Activated CD4-positive, alpha-beta memory T cell treated with anti-CD3 and anti-CD28 coated beads for 36 hours (primary cell): ENCODE measurements around the gene ARF1. TPM values are rescaled to one million over a fixed set of nuclear protein-coding genes. Genes with fewer than 3 reads are reported as not detected.

Source experiments
- CTCF ChIA-PET: fragments of 350-600 bp; sonication (Branson Sonifier 250); formaldehyde crosslinking; loops from one replicate; lab custom pipeline; 2021; ENCODE audit warnings: antibody characterized with exemption, inconsistent platforms; lab: Charles Lee
- POLR2A ChIA-PET: fragments of 350-600 bp; sonication (Branson Sonifier 250); formaldehyde crosslinking; loops from one replicate; lab custom pipeline; 2021; ENCODE audit warnings: antibody characterized with exemption; lab: Charles Lee
- DNase-seq: peaks from one replicate; pipeline ENCODE4 v3.0.0-alpha.2; 2020
- H3K27ac Mint-ChIP-seq: one replicate; pipeline ENCODE4 v1.8.0; 2021; ENCODE audit warnings: mixed read lengths
- H3K27me3 Mint-ChIP-seq: one replicate; pipeline ENCODE4 v1.8.0; 2021; ENCODE audit warnings: mixed read lengths
- H3K36me3 Mint-ChIP-seq: one replicate; pipeline ENCODE4 v1.8.0; 2021; ENCODE audit warnings: mixed read lengths
- H3K4me1 Mint-ChIP-seq: one replicate; pipeline ENCODE4 v1.8.0; 2021; ENCODE audit warnings: low read depth, mixed read lengths
- H3K4me3 Mint-ChIP-seq: one replicate; pipeline ENCODE4 v1.8.0; 2021; ENCODE audit warnings: mild to moderate bottlenecking, mixed read lengths
- H3K9me3 Mint-ChIP-seq: one replicate; pipeline ENCODE4 v1.8.0; 2021; ENCODE audit warnings: mixed read lengths
- intact Hi-C: fragments of 100-400 bp; cut with micrococcal nuclease; formaldehyde crosslinking; loops from one replicate; pipeline ENCODE4 v1.15.1; 2023
- total RNA-seq, 2 experiments: library from RNA; stranded (reverse); gene quantifications; one replicate each; pipeline ENCODE4 v1.2.3, GENCODE V29; 2021

Gene ARF1
- total RNA-seq, 2 experiments from 2014 or later, result 346 to 355 TPM

- H3K9me3 Mint-ChIP-seq, result no peaks in the 10 kb centered on the region
- POLR2A ChIA-PET, result no interaction called here
- intact Hi-C loops, result no loop called here
- H3K36me3 Mint-ChIP-seq, result no peaks in the 10 kb centered on the region
- peaks cover 21% of the 10 kb centered on the region for H3K27me3 Mint-ChIP-seq
- DNase-seq, result no peak
- H3K4me1 Mint-ChIP-seq, result peaks cover 5% of the 10 kb centered on the region
- CTCF ChIA-PET, result interaction anchor here (1.0 kb wide), 1 partner anchor 523 kb away, joined by 3 read pairs; no protein-coding TSS in a partner anchor
- H3K4me3 Mint-ChIP-seq, result no peak overlapping the region
- no peak overlapping the region for H3K27ac Mint-ChIP-seq
These were observed 16.8 kb upstream of the ARF1 start for GRCh38 chr1:228065543-228066347.

- H3K4me3 Mint-ChIP-seq, result no peak overlapping the region
- ChIA-PET POLR2A (interaction anchor here (1.2 kb wide), 1 partner anchor 15 kb away, joined by 3 read pairs; no protein-coding TSS in a partner anchor), CTCF (interaction anchor here (1.0 kb wide), 1 partner anchor 524 kb away, joined by 3 read pairs; no protein-coding TSS in a partner anchor)
- no peaks in the 10 kb centered on the region for H3K36me3 Mint-ChIP-seq
- no peaks in the 10 kb centered on the region for H3K4me1 Mint-ChIP-seq
- H3K27me3 Mint-ChIP-seq, result peaks cover 15% of the 10 kb centered on the region
- no peak overlapping the region for H3K27ac Mint-ChIP-seq
- H3K9me3 Mint-ChIP-seq, result no peaks in the 10 kb centered on the region
- DNase-seq, result peak; percentile 4
- intact Hi-C loops, result no loop called here
These were observed 16.1 kb upstream of the ARF1 start for GRCh38 chr1:228066416-228066815.

- H3K4me3 Mint-ChIP-seq, result no peak overlapping the region
- no peaks in the 10 kb centered on the region for H3K9me3 Mint-ChIP-seq
- peaks cover 13% of the 10 kb centered on the region for H3K27me3 Mint-ChIP-seq
- no peaks in the 10 kb centered on the region for H3K36me3 Mint-ChIP-seq
- POLR2A ChIA-PET, result interaction anchor here (1.2 kb wide), 1 partner anchor 14 kb away, joined by 3 read pairs; no protein-coding TSS in a partner anchor
- intact Hi-C loops, result no loop called here
- CTCF ChIA-PET, result interaction anchor here (1.0 kb wide), 1 partner anchor 524 kb away, joined by 3 read pairs; no protein-coding TSS in a partner anchor
- DNase-seq, result peak; percentile 4
- H3K27ac Mint-ChIP-seq, result no peak overlapping the region
- H3K4me1 Mint-ChIP-seq, result no peaks in the 10 kb centered on the region
These were observed 15.4 kb upstream of the ARF1 start for GRCh38 chr1:228066891-228067654.

- CTCF ChIA-PET, result no interaction called here
- H3K36me3 Mint-ChIP-seq, result no peaks in the 10 kb centered on the region
- intact Hi-C loops, result no loop called here
These were observed 14.1 kb upstream of the ARF1 start for GRCh38 chr1:228068359-228068758.

DNA sequence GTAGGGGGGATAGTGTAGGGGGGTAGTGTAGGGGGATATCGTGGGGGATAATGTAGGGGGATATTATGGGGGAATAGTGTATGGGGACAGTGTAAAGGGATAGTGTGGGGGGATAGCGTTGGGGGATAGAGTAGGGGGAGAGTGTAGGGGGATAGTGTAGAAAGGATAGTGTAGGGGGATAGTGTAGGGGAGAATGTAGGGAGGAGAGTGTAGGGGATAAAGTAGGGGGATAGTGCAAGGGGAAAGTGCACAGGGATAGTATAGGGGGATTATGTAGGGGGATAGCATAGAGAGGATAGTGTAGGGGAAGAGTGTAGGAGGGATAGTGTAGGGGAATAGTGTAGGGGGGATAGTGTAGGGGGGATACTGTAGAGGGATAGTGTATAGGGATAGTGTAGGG lies 12.3 kb upstream of the ARF1 start:
- no peak for DNase-seq
- no peaks in the 10 kb centered on the region for H3K36me3 Mint-ChIP-seq
- ChIA-PET CTCF (no interaction called here), POLR2A (no interaction called here)
- H3K4me3 Mint-ChIP-seq, result no peak overlapping the region
- H3K9me3 Mint-ChIP-seq, result no peaks in the 10 kb centered on the region
- intact Hi-C loops, result loop anchor here (5.0 kb wide), 1 partner anchor 68 kb away; no protein-coding TSS in a partner anchor
- no peak overlapping the region for H3K27ac Mint-ChIP-seq
- peaks cover 8% of the 10 kb centered on the region for H3K27me3 Mint-ChIP-seq
- no peaks in the 10 kb centered on the region for H3K4me1 Mint-ChIP-seq

More at GRCh38 chr1:228068359-228068758, 14.1 kb upstream of the ARF1 start:
- no peak for DNase-seq
- POLR2A ChIA-PET, result no interaction called here
- no peaks in the 10 kb centered on the region for H3K4me1 Mint-ChIP-seq
- H3K27ac Mint-ChIP-seq, result no peak overlapping the region
- H3K4me3 Mint-ChIP-seq, result no peak overlapping the region
- no peaks in the 10 kb centered on the region for H3K9me3 Mint-ChIP-seq
- H3K27me3 Mint-ChIP-seq, result peaks cover 10% of the 10 kb centered on the region

DNA sequence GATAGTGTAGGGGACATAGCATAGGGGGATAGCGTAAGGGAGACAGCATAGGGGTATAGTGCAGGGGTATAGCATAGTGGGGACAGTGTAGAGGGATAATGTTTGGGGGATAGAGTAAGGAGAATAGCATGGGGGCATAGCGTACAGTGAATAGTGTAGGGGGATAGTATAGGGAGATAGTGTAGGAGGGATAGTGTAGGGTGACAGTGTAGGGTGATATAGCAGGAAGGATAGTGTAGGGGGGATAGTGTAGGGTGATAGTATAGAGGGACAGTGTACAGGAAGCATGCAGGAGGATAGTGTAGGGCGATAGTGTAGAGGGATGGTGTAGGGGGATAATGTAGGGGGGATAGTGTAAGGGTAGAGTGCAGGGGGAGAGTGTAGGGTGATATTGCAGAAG lies 11.7 kb upstream of the ARF1 start:
- H3K27ac Mint-ChIP-seq, result no peak overlapping the region
- H3K4me3 Mint-ChIP-seq, result no peak overlapping the region
- H3K36me3 Mint-ChIP-seq, result no peaks in the 10 kb centered on the region
- no peaks in the 10 kb centered on the region for H3K9me3 Mint-ChIP-seq
- intact Hi-C loops, result loop anchor here (5.0 kb wide), 1 partner anchor 69 kb away; no protein-coding TSS in a partner anchor
- ChIA-PET CTCF (no interaction called here), POLR2A (no interaction called here)
- H3K4me1 Mint-ChIP-seq, result no peaks in the 10 kb centered on the region
- DNase-seq, result no peak
- H3K27me3 Mint-ChIP-seq, result peaks cover 7% of the 10 kb centered on the region

- ChIA-PET CTCF (no interaction called here), POLR2A (no interaction called here)
- Mint-ChIP-seq H3K27ac (no peak overlapping the region), H3K36me3 (no peaks in the 10 kb centered on the region), H3K4me3 (no peak overlapping the region), H3K4me1 (no peaks in the 10 kb centered on the region), H3K9me3 (no peaks in the 10 kb centered on the region), H3K27me3 (no peaks in the 10 kb centered on the region)
- peak; percentile 6 for DNase-seq
- intact Hi-C loops, result loop anchor here (5.0 kb wide), 1 partner anchor 70 kb away; no protein-coding TSS in a partner anchor
These were observed 10.5 kb upstream of the ARF1 start for GRCh38 chr1:228071839-228072657.

DNA sequence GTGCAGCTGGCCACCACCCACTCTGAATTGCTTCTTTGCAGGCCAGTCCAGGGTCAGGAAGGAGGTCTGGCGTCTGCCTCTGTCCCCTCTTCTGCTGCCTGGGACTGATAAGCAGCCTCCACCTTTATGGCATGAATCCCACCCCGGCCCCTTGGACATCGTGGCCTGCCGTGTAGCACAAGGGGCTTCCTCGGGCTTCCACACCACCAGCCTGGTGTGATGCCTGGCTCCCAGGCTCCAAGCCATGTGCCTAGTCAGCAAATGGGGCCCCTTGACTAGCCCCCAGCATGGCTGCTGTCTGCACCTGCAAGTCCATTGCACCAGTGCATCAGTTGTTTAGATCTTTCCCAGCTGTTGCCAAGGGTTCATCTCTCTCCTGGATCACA lies 9.9 kb upstream of the ARF1 start:
- intact Hi-C loops, result loop anchor here (5.0 kb wide), 1 partner anchor 70 kb away; no protein-coding TSS in a partner anchor
- no peak overlapping the region for H3K4me3 Mint-ChIP-seq
- H3K4me1 Mint-ChIP-seq, result no peaks in the 10 kb centered on the region
- no peaks in the 10 kb centered on the region for H3K27me3 Mint-ChIP-seq
- ChIA-PET POLR2A (no interaction called here), CTCF (no interaction called here)
- H3K36me3 Mint-ChIP-seq, result no peaks in the 10 kb centered on the region
- H3K9me3 Mint-ChIP-seq, result no peaks in the 10 kb centered on the region
- DNase-seq, result no peak
- no peak overlapping the region for H3K27ac Mint-ChIP-seq

DNA sequence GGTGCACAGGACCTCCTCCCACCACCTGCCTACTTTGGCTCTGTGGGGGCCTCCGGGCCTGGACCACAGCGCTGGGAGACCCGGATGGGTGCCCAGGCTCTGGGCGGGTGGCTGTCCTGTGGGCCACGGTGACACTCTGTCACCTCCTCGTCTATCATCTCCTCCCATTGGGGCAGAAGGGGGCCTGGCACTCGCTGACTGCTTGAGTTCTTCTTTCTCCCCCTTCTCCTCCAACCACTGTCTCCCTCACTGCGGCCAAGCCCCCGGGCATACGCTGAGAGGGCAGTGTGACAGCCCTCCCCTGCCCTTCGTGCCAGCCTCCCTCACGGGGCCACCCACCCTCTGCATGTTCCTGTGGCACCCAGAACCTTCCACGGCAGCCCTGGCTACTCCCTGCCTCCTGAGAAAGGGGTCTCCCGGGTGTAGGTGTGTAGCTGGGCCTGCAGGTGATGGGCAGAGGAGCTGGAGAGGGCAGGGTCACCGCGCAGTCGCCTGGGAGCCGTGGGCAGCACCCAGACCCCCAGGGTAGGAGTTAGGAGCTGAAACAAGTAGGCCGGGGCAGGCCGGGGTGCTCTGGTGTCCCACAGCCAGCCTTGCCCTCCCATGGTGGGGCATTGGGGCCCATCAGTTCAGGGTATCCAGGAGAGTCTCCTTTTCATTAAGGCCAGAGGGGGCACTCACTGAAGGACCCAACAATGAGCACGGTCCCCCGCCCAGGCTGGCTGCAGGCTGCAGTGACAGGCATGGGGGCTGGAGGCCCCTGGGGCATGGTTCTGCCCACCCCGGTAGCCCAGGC lies 9.2 kb upstream of the ARF1 start:
- Mint-ChIP-seq H3K4me3 (no peak overlapping the region), H3K36me3 (no peaks in the 10 kb centered on the region), H3K9me3 (no peaks in the 10 kb centered on the region), H3K4me1 (no peaks in the 10 kb centered on the region), H3K27ac (no peak overlapping the region), H3K27me3 (no peaks in the 10 kb centered on the region)
- ChIA-PET CTCF (interaction anchor here (1.5 kb wide), 1 partner anchor 9 kb away, joined by 4 read pairs; the partner anchor contains the start of gene ARF1), POLR2A (no interaction called here)
- intact Hi-C loops, result loop anchor here (5.0 kb wide), 1 partner anchor 71 kb away; no protein-coding TSS in a partner anchor
- peak; percentile 6 for DNase-seq

GRCh38 chr1:228073857-228074545 lies 8.5 kb upstream of the ARF1 start:
- H3K4me3 Mint-ChIP-seq, result no peak overlapping the region
- H3K27ac Mint-ChIP-seq, result no peak overlapping the region
- intact Hi-C loops, result loop anchor here (5.0 kb wide), 1 partner anchor 72 kb away; no protein-coding TSS in a partner anchor
- ChIA-PET POLR2A (interaction anchor here (0.6 kb wide), 1 partner anchor 1730 kb away, joined by 3 read pairs; no protein-coding TSS in a partner anchor), CTCF (interaction anchor here (1.5 kb wide), 1 partner anchor 9 kb away, joined by 4 read pairs; the partner anchor contains the start of gene ARF1)
- H3K4me1 Mint-ChIP-seq, result no peaks in the 10 kb centered on the region
- H3K9me3 Mint-ChIP-seq, result no peaks in the 10 kb centered on the region
- peak; percentile 27 for DNase-seq
- no peaks in the 10 kb centered on the region for H3K27me3 Mint-ChIP-seq
- no peaks in the 10 kb centered on the region for H3K36me3 Mint-ChIP-seq
